Activated CD4-positive, CD25-positive, alpha-beta regulatory T cell (primary cell): ENCODE data around the gene GALM.
A peak's percentile ranks its signal among the peaks of the same experiment; 100 is the strongest.
"Not testable (repeated sequence)": the region's sequence is repeated elsewhere in the genome, so short reads cannot be mapped to it uniquely, and the experiment has no call there.

Source experiments
- DNase-seq, 4 experiments: peaks; one replicate each; lab custom pipeline; 2025; lab: John Stamatoyannopoulos, UW

Gene GALM

DNA sequence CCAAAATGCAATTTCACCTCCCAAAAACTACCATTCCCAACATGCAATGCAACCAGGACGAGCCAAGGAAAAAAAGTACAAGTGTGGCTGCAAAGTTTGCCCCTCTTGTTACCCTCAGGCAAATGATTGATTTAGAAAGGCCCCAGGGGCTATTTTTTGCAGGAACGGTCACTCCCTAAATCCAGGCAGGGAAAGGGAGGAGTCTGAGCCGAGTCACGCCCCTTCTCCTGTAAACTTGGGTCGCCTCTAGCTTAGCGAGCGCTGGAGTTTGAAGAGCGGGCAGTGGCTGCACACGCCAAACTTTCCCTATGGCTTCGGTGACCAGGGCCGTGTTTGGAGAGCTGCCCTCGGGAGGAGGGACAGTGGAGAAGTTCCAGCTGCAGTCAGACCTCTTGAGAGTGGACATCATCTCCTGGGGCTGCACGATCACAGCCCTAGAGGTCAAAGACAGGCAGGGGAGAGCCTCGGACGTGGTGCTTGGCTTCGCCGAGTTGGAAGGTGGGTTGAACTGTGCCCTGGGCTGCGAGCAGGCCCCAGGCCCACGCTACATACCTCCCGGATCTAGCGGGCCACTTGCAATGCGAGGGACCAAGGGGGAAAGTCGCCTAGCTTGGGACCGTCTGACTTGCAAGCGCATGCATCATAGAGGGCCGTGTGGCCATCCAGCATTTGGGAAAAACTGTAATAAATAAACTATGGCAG is at the start of gene GALM:
GALM (plus strand) TSS at position 261 of the 702 bp plus-strand sequence; CDS start at position 309, 48 bp downstream.
- peak in 3 of 4 experiments; percentile 10 to 16 (median 14) for DNase-seq

DNA sequence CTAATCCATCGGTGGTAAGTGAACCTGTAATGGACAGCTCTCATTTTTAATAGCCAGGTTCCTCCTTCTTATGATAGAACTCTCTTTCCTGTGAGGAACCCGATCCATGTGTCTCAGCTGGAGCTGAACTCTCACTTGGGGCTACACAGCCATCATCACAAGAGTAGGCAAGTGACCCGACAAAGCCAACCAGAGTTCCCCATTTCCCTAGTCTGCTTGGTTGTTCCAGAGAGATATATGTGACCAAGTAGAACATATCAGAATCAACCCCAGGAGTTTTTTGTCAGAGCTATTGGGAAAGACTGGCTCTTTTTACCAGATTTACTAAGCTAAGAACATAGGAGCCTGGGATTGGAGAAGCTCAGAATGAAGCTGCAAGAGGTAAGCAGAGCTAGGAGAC is 48.6 kb upstream of the GALM start:
- no peak for DNase-seq

DNA sequence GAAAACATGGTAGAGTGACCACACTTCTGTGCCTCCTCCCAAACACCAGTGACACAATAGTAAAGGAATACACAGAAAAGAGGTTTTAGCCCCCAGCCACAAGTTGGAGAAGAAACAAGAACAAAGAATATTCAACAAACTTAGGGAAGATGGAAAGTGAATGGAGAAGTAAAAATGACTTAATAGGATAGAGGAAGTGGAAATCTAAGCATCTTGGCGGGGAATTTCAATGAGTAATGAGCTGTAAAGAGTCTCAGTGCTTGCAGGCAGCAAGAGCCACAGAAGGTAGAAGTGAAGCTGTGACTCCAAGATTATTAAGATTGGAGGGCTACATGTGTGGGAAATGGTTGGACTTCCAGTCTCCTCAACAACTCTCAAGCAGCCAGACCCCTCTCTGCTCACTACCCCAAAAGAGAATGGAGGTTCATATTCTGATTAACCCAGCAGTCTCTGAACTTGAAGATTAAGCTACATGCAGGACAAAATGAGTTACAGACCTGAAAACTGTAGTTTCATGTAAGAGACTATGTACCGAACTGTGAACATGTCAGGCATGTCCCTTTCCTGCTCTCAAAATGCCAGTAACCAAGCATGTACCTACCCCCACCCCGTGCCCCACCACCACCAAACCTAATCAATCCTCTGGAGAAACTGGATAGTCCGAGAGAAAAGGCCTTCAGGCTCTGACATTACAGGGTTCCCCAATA is 46.3 kb upstream of the GALM start:
- no peak for DNase-seq

DNA sequence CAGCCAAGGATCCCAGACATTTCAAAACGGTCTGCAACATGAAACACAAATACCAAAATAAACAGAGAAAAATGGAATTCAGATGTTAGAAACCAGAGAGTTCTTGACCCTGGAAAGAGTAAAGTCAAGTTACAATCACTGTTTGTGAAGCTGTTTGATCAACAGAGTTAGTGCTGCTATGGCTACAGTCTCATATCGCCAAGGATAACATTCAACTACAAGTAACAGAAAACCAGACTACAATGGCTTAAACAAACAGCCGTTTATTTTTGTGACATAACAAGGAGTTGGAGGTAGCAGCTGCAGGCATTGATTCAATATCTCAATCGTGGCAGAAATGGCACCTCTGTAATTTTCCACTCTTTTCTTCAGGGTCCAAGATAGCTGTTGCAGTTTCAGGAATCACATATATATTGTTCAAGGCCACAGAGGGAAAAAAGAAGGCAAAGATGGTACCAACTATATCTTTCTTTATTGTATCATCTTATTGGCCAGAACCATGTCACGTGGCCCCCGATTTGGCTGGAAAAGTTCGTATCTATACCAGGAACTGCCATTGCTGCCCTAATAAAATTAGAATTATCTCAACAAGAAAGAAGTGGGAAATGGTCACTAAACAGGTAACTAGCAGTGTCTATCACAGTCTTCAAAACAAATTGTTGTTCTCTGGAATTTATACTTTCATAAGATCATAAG is 45.5 kb upstream of the GALM start:
- DNase-seq = no peak

DNA sequence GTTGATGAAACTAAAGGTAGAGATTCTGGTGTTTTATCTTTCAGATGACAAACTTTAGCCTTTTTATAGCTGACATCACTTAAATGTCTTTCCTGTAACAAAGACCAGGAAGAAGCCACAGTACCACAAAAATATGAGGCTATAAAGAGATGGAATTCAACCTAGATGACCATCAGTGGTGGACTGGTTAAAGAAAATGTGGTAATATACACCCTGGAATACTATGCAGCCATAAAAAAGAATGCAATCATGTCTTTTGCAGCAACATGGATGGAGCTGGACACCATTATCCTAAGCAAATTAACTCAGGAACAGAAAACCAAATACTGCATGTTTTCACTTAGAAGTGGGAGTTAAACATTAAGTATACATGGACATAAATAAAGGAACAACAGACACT is 44.9 kb upstream of the GALM start:
- DNase-seq = no peak

DNA sequence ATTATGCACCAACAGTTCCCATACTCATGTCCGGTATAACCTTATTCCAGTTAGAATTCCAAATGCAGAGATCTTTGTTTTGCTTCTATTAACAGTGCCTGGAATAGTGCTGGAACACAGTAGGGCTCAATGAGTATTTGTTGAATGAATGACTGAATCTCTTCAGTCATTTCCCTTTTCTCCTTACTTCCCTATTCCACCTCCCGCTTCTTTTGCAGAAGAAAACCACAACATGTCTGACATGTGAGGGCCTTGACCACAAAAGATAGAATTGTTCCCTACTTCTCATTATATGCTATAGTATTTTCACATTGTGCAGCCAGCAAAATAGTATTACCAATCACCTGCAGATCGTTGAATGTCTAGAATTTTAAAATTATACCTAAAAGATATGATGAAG is 43.7 kb upstream of the GALM start:
- no peak for DNase-seq

DNA sequence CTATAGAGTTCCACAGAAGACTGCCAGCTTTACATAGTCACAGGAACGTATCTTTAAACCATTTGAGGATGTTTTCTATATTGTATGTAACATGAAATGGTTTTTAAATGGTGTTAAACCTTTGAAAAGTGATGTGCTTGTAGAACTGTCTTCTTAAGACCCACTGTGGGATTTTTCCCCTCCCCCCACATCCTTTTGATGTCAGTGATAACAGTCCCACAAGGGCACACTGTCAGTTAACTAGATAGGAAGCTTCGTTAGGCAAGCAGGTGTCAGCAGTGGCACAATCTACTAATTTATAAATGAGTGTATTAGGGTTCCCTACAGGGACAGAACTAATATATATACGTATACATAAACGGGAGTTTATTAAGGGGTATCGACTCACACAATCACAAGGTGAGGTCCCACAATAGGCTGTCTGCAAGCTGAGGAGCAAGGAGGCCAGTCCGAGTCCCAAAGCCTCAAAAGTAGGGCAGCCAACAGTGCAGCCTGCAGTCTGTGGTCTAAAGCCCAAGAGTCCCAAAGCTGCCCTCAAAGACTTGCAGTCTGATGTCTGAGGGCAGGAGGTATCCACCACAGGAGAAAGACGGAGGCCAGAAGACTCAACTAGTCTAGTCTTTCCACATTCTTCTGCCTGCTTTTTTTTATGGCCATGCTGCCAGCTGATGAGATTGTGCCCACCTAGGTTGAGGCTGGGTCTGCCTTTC is 39.4 kb upstream of the GALM start:
- DNase-seq = no peak

DNA sequence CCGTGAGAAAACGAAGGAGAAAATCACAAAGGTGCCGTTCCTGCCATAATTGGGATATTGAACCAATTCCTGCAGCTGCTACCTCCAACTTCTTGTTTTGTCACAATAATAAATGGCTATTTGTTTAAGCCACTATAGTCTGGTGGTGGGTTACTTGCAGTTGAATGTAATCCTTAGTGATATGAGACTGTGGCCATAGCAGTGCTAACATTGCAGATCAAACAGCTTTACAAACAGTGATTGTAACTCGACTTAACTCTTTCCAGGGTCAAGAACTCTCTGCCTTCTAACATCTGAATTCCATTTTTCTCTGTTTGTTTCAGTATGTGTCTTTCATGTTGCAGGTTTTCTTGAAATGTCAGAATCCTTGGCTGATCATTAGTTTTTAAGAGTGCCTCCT is 38.5 kb upstream of the GALM start:
- DNase-seq = no peak

DNA sequence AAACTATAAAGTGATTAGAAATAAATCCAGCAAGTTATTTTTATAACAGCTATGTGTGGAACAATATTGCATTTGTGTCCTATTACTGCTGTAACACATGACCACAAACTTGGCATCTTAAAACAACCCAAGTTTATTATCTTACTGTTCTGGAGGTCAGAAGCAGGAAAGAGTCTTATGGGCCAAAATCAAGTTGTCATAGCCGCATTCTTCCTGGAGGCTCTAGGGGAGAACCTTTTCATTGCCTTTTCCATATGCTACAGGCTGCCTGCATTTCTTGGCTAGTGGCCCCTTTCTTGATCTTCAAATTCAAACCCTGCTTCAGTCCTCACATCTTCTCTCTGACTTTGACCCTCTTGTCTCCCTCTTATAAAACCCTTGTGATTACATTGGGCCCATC is 36.2 kb upstream of the GALM start:
- no peak for DNase-seq

DNA sequence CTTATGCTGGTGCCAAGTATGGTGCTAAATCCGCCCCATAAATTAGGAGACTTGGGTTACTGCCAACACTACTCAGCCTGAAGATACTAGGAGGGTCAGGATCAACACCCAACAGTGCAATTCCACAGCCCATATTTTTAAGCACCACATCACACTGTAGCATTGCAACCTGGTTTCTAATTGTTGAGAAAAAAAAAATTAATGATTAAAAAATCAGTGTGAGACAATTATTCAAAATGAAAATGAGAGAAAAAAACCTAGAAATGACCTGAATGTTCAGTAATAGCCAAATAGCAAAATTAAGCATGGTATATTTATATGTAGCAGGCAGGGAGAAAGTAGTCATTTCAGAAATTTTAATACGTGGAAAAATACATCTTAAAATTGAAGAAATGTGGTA is 33.9 kb upstream of the GALM start:
- no peak for DNase-seq

DNA sequence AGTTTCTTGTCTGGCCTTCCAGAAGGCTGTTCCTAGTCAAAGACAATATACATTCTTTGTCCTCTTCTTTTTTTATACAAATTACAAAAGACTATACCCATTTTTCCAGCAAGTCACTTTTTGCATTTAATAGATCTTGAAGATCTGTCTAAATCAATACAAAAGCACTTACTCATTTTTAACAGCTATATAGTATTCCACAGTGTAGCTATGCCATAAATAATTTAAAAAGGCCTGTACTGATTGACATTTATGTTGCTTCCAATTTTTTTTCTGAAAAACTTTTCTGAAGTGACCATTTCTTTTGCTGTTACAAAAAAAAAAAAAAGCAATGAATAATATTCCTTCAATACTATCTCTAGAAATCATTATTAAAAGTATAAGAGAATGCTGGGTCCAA is 32.9 kb upstream of the GALM start:
- DNase-seq = no peak

DNA sequence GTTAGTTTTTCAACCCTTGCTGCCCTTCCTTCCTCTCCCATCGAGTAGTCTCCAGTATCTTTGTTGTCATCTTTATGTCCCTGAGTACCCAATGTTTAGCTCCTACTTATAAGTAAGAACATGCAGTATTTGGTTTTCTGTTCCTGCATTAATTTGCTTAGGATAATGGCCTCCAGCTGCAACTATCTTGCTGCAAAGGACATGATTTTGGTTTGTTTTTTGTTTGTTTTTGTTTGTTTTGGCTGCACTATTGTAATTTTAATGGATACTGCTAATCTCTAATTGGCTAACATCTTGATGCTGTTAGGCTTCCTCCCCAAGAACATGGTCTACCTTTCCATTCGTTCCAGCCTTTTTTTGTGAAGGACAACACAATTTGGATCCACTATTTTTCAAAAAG is 32.0 kb upstream of the GALM start:
- no peak for DNase-seq

DNA sequence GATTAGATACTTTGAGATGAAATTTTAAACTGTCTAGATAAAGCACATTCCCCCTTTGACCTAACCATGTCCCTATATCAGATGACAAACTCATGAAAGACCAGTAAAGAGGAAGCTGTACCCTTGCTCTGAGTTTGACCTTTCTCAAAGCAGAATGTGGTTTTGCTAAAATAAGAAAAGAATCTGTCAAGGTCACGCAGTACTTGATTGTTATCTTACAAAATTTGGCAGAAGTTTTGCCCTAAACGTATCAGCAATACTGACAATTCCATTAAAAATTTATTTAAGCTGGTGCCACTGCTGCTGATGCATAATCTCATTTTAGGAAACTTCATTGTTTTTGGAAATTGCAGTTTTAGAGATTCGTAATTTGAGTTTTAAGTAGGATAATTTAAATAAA is 31.2 kb upstream of the GALM start:
- no peak for DNase-seq

DNA sequence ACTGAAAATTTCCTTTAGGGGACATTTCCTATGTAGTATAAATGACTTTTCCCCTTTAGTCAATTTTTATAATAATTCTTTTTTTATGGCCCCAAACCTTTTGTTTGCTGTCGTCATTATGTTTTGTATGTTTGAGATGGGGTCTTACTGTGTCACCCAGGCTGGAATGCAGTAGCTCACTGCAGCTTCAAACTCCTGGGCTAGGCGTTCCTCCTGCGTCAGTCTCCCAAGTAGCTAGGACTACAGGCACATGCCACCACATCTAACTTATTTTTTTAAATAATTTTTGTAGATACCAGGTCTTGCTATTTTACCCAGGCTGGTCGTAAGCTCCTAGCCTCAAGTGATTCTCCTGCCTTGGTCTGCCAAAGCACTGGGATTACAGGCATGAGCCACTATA is 30.8 kb upstream of the GALM start:
- no peak for DNase-seq

DNA sequence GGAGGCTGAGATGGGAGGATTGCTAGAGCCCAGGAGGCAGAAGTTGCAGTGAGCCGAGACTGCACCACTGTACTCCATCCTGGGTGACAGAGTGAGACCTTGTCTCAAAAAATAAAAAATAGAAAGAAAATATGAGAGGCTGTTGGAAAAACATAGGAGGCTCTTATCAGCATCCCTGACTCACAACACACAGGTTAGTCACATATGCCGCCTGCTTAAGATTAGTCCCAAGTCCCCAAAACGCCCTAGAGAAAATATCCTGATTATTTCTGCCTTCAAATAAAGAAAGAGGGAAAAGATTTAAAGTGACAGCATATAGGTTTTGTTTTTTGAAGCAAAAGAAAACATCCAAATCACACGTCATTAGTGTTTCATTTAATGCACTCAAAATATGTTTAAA is 29.8 kb upstream of the GALM start:
- no peak for DNase-seq

DNA sequence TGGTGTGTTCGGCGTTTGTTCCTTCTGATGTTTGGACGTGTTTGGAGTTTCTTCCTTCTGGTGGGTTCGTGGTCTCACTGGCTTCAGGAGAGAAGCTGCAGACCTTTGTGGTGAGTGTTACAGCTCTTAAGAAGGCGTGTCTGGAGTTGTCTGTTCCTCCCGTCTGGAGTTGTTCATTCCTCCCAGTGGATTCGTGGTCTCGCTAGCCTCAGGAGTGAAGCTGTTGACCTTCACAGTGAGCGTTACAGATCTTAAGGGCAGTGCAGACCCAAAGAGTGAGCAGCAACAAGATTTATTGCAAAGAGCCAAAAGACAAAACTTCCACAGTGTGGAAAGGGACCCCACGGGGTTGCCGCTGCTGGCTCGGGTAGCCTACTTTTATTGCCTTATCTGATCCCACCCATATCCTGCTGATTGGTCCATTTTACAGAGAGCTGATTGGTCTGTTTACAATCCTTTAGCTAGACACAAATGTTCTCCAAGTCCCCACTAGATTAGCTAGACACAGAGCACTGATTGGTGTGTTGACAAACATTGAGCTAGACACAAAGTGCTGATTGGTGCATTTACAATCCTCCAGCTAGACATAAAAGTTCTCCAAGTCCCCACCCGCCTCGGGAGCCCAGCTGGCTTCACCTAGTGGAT is 23.4 kb upstream of the GALM start:
- DNase-seq = not testable (repeated sequence)

DNA sequence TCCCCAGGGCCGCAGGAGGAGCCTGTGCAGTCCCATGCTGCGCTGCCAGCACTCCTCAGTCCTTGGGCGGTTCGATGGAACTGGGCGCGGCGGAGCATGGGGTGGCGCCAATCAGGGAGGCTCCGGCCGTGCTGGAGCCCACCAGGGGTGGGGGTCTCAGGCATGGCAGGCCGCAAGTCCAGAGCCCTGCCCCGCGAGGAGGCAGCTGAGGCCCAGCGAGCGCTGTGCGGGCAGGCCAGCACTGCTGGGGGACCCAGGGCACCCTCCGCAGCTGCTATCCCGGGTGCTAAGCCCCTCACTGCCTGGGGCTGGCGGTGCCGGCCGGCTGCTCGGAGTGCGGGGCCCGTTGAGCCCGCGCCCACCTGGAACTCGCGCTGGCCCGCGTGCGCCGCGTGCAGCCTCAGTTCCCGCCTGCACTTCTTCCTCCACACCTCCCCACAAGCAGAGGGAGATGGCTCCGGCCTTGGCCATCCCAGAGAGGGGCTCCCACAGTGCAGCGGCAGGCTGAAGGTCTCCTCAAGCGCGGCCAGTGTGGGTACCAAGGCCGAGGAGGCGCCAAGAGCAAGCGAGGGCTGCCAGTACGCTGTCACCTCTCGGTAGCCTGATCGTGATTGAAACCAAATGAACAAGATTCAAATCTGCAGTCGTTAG is 22.8 kb upstream of the GALM start:
- no peak for DNase-seq

DNA sequence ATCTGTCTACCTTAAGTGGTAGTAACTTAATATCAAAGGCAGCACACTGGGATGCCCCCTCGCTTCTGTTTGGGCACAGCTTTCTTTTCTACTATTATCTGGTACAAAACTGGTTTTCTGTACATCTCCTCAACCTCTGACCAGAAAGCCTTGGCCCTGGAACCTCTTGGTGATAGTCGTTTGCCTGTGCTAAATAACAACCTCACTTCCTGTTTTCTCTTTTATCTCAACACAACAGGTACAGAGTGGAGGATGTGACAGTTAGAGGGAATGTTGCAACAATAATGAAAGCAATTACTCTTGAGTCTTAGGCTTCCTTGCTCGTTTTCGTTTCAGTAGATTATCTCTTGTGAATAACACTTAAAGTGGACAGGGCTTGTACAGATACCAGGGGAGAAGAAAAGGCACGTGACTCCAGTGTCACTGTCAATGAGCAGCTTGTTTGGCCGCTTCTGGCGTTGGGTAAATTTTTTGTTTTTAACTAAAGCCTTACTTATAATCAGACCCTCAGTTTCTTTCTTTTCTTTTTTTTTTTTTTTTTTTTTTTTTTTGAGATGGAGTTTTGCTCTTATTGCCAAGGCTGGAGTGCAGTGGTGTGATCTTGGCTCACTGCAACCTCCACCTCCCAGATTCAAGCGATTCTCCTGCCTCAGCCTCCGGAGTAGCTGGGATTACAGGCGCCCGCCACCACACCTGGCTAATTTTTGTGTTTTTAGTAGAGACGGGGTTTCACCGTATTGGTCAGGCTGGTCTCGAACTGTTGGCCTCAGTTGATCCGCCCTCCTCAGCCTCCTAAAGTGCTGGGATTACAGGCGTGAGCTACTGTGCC is 22.0 kb upstream of the GALM start:
- not testable (repeated sequence) for DNase-seq

DNA sequence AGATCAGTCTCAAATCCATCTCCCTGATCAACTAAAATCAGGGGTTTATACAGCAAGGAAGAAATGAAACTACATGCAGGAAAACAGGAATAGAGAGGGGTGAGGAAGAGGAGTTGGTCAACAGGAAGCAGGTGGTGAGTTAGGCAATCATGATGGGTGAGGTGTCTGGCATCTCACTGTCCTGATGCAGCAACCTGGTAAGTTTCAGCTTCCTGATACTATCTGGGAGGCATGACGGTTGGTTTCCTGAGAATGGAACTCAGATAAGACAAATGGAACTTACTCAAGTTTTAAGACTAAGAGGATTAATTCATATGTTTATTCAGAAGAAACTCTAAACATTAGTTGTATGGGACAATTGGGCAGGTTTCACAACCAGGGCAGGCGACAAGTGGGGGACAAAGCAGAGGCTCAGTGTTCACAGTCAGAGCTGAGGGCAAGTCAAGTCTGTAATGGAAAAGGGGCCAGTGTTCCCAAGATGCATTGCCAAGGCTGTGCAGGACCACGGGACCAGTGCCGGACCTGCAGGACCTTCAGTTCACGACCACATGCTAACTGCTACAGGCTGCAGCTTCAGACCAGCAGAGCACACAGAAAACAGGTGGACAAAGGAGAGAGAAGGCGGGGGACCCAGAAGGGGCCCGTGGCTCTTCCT is 17.7 kb upstream of the GALM start:
- no peak for DNase-seq

DNA sequence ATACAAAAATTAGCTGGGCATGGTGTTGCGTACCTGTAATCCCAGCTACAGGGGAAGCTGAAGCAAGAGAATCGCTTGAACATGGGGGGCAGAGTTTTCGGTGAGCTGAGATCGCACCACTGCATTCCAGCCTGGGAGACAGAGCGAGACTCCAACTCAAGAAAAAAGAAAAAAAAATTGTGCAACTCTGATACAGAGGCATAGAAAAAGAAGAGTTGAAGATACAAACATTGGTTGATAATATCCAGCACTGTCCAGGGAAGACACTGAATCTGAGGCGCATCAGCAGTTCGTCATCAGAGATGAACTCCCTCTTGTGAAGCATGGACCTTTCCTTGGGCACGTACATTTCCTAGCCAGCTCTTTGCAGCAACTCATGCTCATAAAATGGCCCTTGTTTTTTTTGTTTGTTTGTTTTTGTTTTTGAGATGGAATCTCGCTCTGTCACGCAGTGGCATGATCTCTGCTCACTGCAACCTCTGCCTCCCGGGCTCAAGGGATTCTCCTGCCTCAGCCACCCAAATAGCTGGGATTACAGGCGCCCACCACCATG is 16.7 kb upstream of the GALM start:
- DNase-seq = no peak
